Measurements from ENCODE around the gene TAS2R40. TPM values are rescaled to one million over a fixed set of nuclear protein-coding genes. Genes with fewer than 3 reads are reported as not detected.

TAS2R40 gene
- not detected in 2 replicates for total RNA-seq

GRCh38 chr7:143221737-143222136, at the start of gene TAS2R40:
TSS of gene TAS2R40 (plus strand) at chr7:143222037. CDS start at chr7:143222079, 42 bp downstream.

GRCh38 chr7:143183024-143183423, 38.8 kb upstream of the TAS2R40 start, which contains the start of gene TAS2R39:
TSS of gene TAS2R39 (plus strand) at chr7:143183419. CDS start at chr7:143183419, 0 bp downstream.

GRCh38 chr7:143263266-143264195, 41.7 kb downstream of the TAS2R40 start, which contains the start of gene GSTK1:
TSS of gene GSTK1 (plus strand) at chr7:143263441. CDS start at chr7:143263514, 73 bp downstream.

Other genes with a start within 250 kb of the TAS2R40 start
- not detected in 2 replicates for gene OR9A2, start 194.9 kb upstream of the TAS2R40 start, total RNA-seq
- not detected in 2 replicates for gene OR6V1, start 169.7 kb upstream of the TAS2R40 start, total RNA-seq
- gene PIP, start 90.0 kb upstream of the TAS2R40 start, total RNA-seq, result not detected in 2 replicates
- not detected in 2 replicates for gene TAS2R39, start 38.6 kb upstream of the TAS2R40 start, total RNA-seq
- gene GSTK1, start 41.4 kb downstream of the TAS2R40 start, total RNA-seq, result 54.9 and 60.3 TPM in 2 replicates
- not detected in 2 replicates for gene TMEM139, start 62.9 kb downstream of the TAS2R40 start, total RNA-seq
- gene CASP2, start 66.3 kb downstream of the TAS2R40 start, total RNA-seq, result 15.5 and 15.7 TPM in 2 replicates
- gene CLCN1, start 94.1 kb downstream of the TAS2R40 start, total RNA-seq, result not detected in 2 replicates
- gene FAM131B, start 140.7 kb downstream of the TAS2R40 start, total RNA-seq, result 0.66 and 1.4 TPM in 2 replicates
- 27.7 and 45.9 TPM in 2 replicates for gene ZYX, start 159.3 kb downstream of the TAS2R40 start, total RNA-seq
- gene EPHA1, start 186.8 kb downstream of the TAS2R40 start, total RNA-seq, result 0.18 TPM in 1 of 2 replicates, not detected in the other
- gene TAS2R60, start 221.4 kb downstream of the TAS2R40 start, total RNA-seq, result not detected in 2 replicates

All from endothelial cell of coronary artery (primary cell).